ENCODE results near the gene MAVS.

The MAVS gene

GRCh38 chr20:3925113-3925695 is 78.6 kb downstream of the MAVS start:
- peaks cover 30% of the 10 kb centered on the region for H3K36me3 ChIP-seq (replicated peaks; ENCODE audit: low read depth, low read length)

More at GRCh38 chr20:3925113-3925695, 78.6 kb downstream of the MAVS start:
- no peak overlapping the region for H3K9ac ChIP-seq (ENCODE audit: low read length)
- H3K4me2 ChIP-seq (ENCODE audit: low read length): no peak overlapping the region
- peaks cover 18% of the 10 kb centered on the region for H3K79me2 ChIP-seq (ENCODE audit: low read length)
- H2AFZ ChIP-seq (ENCODE audit: low read depth, low read length): no peak overlapping the region
- peaks cover 46% of the 10 kb centered on the region for H4K20me1 ChIP-seq (ENCODE audit: insufficient read depth, low read length)
- no peak for TF ChIP-seq CTCF (IDR thresholded peaks at IDR 0.05; ENCODE audit: low read depth, low read length)
- TF ChIP-seq EZH2phosphoT487 (IDR thresholded peaks at IDR 0.05; ENCODE audit: low read depth): no peak
- no peaks in the 10 kb centered on the region for H3K27me3 ChIP-seq (ENCODE audit: low read depth, low read length)
- no peaks in the 10 kb centered on the region for H3K9me3 ChIP-seq (ENCODE audit: insufficient read depth, low read length)
- H3K4me3 ChIP-seq (ENCODE audit: low read length): no peak overlapping the region
- no peaks in the 10 kb centered on the region; the same call in 1 of the 2 replicates for H3K4me1 ChIP-seq (ENCODE audit: low read length)
- H3K27ac ChIP-seq (ENCODE audit: low read length): no peak overlapping the region

Data from OCI-LY3 (cell line).